Bronchial epithelial cell (primary cell): Measurements from ENCODE around the gene PCNX3. TPM values are rescaled to one million over a fixed set of nuclear protein-coding genes. Genes with fewer than 3 reads are reported as not detected.

Experiments used
- DNase-seq: peaks from one replicate; pipeline ENCODE4 v3.0.0-alpha.2; 2010; ENCODE audit warnings: low read depth
- FAIRE-seq: peaks from 2 replicates; lab custom pipeline; 2011; peaks lifted over from hg19 to GRCh38; lab: Jason Lieb, UNC
- H3K27me3 ChIP-seq: 2 replicates; pipeline ENCODE4 v1.5.1; 2011; ENCODE audit warnings: low read length; ENCODE audit not compliant: control insufficient read depth, insufficient read depth
- H3K36me3 ChIP-seq: 2 replicates; pipeline ENCODE4 v1.5.1; 2011; ENCODE audit warnings: low read length; ENCODE audit not compliant: control insufficient read depth, insufficient read depth
- H3K4me3 ChIP-seq: 2 replicates; pipeline ENCODE4 v1.5.1; 2011; ENCODE audit warnings: mild to moderate bottlenecking, low read depth, low read length, control low read depth
- total RNA-seq: library from RNA; depleted of rRNA; stranded (reverse); fragments of >200 nt; gene quantifications from 2 replicates; pipeline ENCODE4 v1.2.1, GENCODE V29; 2014
- TF ChIP-seq, protein P1 (sequence below): IDR thresholded peaks from 2 replicates; pipeline ENCODE4 v1.5.1; 2011; ENCODE audit warnings: mild to moderate bottlenecking, moderate library complexity, low read length, control low read depth, inconsistent platforms; ENCODE audit not compliant: insufficient read depth, severe bottlenecking

Gene PCNX3
- total RNA-seq, 1 donor from 2014 or later = 5.3 TPM

DNA sequence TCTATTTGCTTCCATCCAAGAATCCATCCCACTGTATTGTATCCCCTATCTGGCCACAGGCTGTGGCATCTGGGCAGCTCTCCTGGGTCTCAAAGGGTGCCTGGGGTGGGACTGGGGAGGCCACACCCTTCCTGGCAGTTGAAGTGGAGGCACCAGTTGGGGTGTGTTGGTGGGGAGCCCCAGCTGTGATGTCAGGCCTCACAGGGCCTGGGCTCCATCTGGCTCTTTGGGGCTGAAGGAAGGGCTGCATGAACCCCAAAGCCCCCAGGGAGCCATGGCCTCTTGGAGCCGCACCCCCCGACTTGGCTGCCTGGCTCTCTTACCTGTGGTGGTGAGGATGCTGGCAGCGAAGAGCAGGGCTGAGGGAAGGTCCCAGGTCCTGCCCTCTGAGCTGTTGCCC lies 20.4 kb upstream of the PCNX3 start:
- TF ChIP-seq, protein P1, sequence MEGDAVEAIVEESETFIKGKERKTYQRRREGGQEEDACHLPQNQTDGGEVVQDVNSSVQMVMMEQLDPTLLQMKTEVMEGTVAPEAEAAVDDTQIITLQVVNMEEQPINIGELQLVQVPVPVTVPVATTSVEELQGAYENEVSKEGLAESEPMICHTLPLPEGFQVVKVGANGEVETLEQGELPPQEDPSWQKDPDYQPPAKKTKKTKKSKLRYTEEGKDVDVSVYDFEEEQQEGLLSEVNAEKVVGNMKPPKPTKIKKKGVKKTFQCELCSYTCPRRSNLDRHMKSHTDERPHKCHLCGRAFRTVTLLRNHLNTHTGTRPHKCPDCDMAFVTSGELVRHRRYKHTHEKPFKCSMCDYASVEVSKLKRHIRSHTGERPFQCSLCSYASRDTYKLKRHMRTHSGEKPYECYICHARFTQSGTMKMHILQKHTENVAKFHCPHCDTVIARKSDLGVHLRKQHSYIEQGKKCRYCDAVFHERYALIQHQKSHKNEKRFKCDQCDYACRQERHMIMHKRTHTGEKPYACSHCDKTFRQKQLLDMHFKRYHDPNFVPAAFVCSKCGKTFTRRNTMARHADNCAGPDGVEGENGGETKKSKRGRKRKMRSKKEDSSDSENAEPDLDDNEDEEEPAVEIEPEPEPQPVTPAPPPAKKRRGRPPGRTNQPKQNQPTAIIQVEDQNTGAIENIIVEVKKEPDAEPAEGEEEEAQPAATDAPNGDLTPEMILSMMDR = no peak
- Histone ChIP-seq H3K27me3 (no peaks in the 10 kb centered on the region), H3K4me3 (no peak overlapping the region), H3K36me3 (peaks cover 12% of the 10 kb centered on the region)
- FAIRE-seq = no peak
- no peak for DNase-seq

DNA sequence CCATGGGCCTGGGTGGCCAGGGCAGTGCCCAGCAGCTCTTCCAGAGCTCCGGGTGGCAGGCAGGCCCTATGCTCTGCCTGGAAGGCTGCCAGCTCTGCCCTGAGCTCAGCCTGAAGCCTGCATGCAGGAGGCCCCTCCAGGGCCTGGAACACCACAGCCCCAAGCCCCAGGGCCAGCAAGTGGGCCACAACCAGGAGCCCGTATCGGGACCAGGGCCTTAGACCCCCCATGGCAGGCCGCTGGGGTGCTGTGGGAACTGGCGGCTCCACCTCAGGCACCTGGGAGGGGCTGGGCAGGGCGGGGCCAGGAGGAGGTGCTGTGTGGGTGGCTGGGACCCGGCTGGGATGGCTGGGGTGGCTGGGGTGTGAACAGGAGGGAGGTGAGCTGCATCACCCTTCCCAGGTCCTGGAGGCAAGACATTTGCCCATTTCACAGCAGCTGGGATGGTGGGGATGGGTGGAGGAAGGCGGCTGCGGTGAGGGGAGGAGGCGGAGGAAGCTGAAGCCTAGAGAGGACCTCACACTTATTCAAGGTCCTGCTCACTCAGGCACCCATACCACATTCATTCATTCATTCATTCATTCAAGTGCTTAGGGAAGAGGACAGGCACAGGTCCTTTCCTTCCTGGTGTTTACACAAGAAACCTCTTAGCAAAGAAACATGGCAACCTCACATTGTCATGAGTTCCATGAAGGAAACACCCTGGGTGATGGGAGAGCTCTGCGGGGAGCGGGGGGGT lies 19.9 kb upstream of the PCNX3 start, which contains the start of gene KCNK7:
Gene KCNK7 (minus strand): TSS at position 258 of the 739 bp plus-strand sequence. CDS start 28 bp downstream, at position 230.
- FAIRE-seq (no peak), DNase-seq (no peak)
- Histone ChIP-seq H3K27me3 (no peaks in the 10 kb centered on the region), H3K36me3 (peaks cover 9% of the 10 kb centered on the region), H3K4me3 (no peak within 1 kb of the TSS)
- TF ChIP-seq, protein P1 = no peak

DNA sequence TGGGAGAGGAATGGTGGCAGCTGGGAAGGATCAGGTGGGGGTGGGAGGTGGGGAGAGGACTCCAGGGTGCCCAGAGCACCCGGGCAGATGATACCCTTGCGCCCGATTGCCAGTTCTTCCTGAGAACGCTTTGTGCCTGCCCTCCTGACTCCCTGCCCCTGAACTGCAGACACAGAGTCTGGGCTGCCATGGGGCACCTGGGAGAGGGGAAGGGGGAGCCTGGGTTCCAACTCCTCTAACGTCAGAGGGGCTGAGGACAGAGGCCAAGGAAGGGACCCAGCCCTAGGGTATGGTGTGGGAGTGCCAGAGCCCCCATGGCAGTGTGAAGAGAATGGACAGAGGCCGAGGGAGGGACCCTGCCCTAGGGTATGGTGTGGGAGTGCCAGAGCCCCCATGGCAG lies 19.1 kb upstream of the PCNX3 start:
- Histone ChIP-seq H3K4me3 (no peak overlapping the region), H3K36me3 (peaks cover 9% of the 10 kb centered on the region), H3K27me3 (no peaks in the 10 kb centered on the region)
- FAIRE-seq (no peak), DNase-seq (no peak)
- TF ChIP-seq, protein P1 = no peak

DNA sequence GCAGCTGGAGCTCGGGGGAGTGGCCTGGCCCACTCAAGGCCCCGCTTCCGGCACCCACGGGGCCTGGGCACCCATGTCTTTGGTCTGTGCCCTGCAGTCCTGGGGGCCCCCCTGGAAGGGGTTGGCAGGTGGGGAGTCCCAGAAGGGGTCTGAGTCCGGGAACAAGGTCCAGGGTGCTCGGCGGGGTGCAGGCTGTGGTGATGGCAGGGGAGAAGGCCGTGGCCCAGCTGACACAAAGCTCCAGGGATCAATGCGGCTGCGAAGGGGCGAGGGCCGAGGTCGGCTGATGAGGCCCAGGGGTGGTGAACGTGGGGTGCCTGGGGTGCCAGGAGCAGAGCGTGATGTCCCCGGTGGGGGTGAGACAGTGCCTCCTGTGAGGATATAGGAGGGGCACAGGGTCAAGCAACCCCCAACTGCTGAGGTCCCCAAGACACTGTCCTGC lies 17.3 kb upstream of the PCNX3 start:
- H3K36me3 ChIP-seq = peaks cover 9% of the 10 kb centered on the region
- DNase-seq (no peak), FAIRE-seq (no peak)
- no peaks in the 10 kb centered on the region for H3K27me3 ChIP-seq
- TF ChIP-seq, protein P1 = no peak
- H3K4me3 ChIP-seq = no peak overlapping the region

DNA sequence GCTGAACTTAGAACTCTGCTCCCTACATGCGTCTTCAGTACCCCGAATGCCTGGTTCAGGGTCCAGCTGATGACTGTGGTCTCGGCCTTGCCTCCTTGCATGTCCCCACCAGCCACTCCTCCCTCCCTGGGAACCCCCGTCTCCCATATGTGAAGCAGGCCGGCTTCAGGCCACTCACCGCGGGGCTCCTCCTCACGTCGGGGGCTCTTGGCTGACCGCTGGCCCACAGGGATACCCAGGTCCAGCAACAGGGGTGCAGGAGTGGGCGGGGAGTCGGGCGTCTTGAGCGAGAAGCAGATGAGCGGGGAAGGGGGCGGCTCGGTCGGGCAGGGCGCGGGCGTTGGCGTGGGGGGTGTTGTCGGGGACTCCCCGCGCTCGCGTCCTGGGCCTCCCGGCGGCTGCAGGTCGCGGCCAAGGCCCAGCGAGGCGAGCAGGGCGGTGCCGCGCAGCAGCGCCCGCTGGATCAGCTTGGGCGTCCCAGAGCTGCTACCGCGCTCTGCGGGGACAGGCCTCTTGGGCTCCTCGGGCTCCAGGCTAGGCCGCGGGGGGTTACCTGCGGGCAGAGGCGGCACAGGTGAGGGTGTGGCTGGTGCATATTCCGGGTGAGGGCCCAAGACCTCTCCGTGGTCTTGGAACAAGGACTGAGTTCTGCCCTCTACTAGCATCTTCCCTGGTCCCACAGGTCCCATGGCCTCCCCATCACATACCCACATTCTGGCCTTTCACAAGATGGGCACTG lies 16.2 kb upstream of the PCNX3 start:
- no peak for FAIRE-seq
- peaks cover 12% of the 10 kb centered on the region for H3K36me3 ChIP-seq

More for the DNA sequence above, 16.2 kb upstream of the PCNX3 start:
- no peak overlapping the region for H3K4me3 ChIP-seq
- no peak for DNase-seq
- H3K27me3 ChIP-seq = no peaks in the 10 kb centered on the region
- TF ChIP-seq, protein P1 = no peak
